HCT116 (cell line): Measurements from ENCODE around the gene HSPB8. TPM values are rescaled to one million over a fixed set of nuclear protein-coding genes. Genes with fewer than 3 reads are reported as not detected.

Source experiments
- ATAC-seq: fragments of 200-7000 bp; cut with Tn5 transposase; 2 replicates; pipeline ENCODE4 v1.9.1; 2020; ENCODE audit warnings: mild to moderate bottlenecking, moderate library complexity
- BruUV-seq: library from RNA; stranded (reverse); fragments of 400-500 nt; replicated peaks from 2 replicates; lab custom pipeline; 2021; lab: Mats Ljungman, UMichigan
- CTCF ChIA-PET: fragments of 300-600 bp; sonication (Branson Sonifier 250); formaldehyde crosslinking; loops from one replicate; lab custom pipeline; 2021; ENCODE audit warnings: antibody characterized with exemption; lab: Charles Lee
- POLR2A ChIA-PET: fragments of 300-600, 350-600 bp; sonication (Branson Sonifier 250); formaldehyde crosslinking; loops from one replicate; lab custom pipeline; 2021; ENCODE audit warnings: antibody characterized with exemption; lab: Charles Lee
- RAD21 ChIA-PET, 2 experiments: fragments of 300-600 bp; sonication (Branson Sonifier 250); formaldehyde crosslinking; loops; one replicate each; lab custom pipeline; 2023; ENCODE audit warnings: low total read pairs in 2 of 2; ENCODE audit not compliant: uncharacterized antibody in 2 of 2, unreplicated experiment in 2 of 2, low non-redundant PET in 1 of 2; lab: Charles Lee
- DNase-seq: peaks from one replicate; pipeline ENCODE4 v3.0.0-alpha.2; 2010; ENCODE audit warnings: low read depth, low spot score
- H2AFZ ChIP-seq: fragments of 200-600 bp; shearing (Covaris generic), sonication (generic); 2 replicates; pipeline ENCODE4 v1.6.1; 2017; ENCODE audit warnings: low read depth, mixed run types, mixed read lengths, antibody characterized with exemption, low read length; ENCODE audit not compliant: poor library complexity, severe bottlenecking
- H3K27ac ChIP-seq: 2 replicates; pipeline ENCODE4 v1.5.1; 2012; ENCODE audit warnings: low read depth, low read length
- H3K27me3 ChIP-seq: fragments of 200-600 bp; sonication (generic); 2 replicates; pipeline ENCODE4 v1.6.1; 2016; ENCODE audit warnings: mixed run types, low read length, mixed read lengths; ENCODE audit not compliant: insufficient read depth
- H3K36me3 ChIP-seq, 2 experiments: fragments of 200-500 bp in 1 of 2; fragments of 200-600 bp in 1 of 2; sonication (Bioruptor generic) in 1 of 2; sonication (generic) in 1 of 2; 2 replicates each; pipeline versions ENCODE4 v1.5.1 to v1.6.1; 2014 to 2016; ENCODE audit warnings: low read length in 2 of 2, inconsistent platforms in 1 of 2, mixed read lengths in 1 of 2, mixed run types in 1 of 2; ENCODE audit not compliant: insufficient read depth in 2 of 2, control insufficient read depth in 1 of 2
- H3K4me1 ChIP-seq, 2 experiments: fragments of 200-600 bp in 1 of 2; sonication (generic) in 1 of 2; 2 replicates each; pipeline versions ENCODE4 v1.5.1 to v1.6.1; 2012 to 2017; ENCODE audit warnings: low read length in 2 of 2, inconsistent platforms in 1 of 2, mild to moderate bottlenecking in 1 of 2, mixed read lengths in 1 of 2, mixed run types in 1 of 2, moderate library complexity in 1 of 2; ENCODE audit not compliant: insufficient read depth in 2 of 2, control insufficient read depth in 1 of 2
- H3K4me2 ChIP-seq: fragments of 200-600 bp; sonication (generic); 2 replicates; pipeline ENCODE4 v1.6.1; 2017; ENCODE audit warnings: mixed run types, low read length, mixed read lengths
- H3K4me3 ChIP-seq, 2 experiments: fragments of 200-600 bp in 1 of 2; sonication (generic) in 1 of 2; replicated peaks in 1 of 2; 2 replicates each; pipeline ENCODE4 v1.5.1; 2011 to 2016; ENCODE audit warnings: low read length in 2 of 2, control low read depth in 1 of 2, low read depth in 1 of 2, mild to moderate bottlenecking in 1 of 2, mixed read lengths in 1 of 2, mixed run types in 1 of 2
- H3K79me2 ChIP-seq: fragments of 200-600 bp; sonication (generic); 2 replicates; pipeline ENCODE4 v1.6.1; 2017; ENCODE audit warnings: mild to moderate bottlenecking, mixed run types, low read length, moderate library complexity, mixed read lengths; ENCODE audit not compliant: insufficient read depth
- H3K9ac ChIP-seq: fragments of 200-600 bp; sonication (generic); 2 replicates; pipeline ENCODE4 v1.6.1; 2016; ENCODE audit warnings: low read length, mixed read lengths
- H3K9me2 ChIP-seq: fragments of 200-600 bp; sonication (generic), shearing (Covaris generic); 2 replicates; pipeline ENCODE4 v1.6.1; 2017; ENCODE audit warnings: mixed run types, mild to moderate bottlenecking, moderate library complexity; ENCODE audit not compliant: insufficient read depth
- H3K9me3 ChIP-seq, 2 experiments: fragments of 200-500 bp in 1 of 2; fragments of 200-600 bp in 1 of 2; sonication (Bioruptor generic) in 1 of 2; sonication (generic) in 1 of 2; 2 replicates each; pipeline ENCODE4 v1.6.1; 2014 to 2017; ENCODE audit warnings: low read length in 2 of 2, mixed read lengths in 2 of 2, inconsistent platforms in 1 of 2, low read depth in 1 of 2, mild to moderate bottlenecking in 1 of 2, mixed run types in 1 of 2, moderate library complexity in 1 of 2; ENCODE audit not compliant: control insufficient read depth in 1 of 2, insufficient read depth in 1 of 2
- H4K20me1 ChIP-seq: fragments of 200-600 bp; sonication (generic), shearing (Covaris generic); 2 replicates; pipeline ENCODE4 v1.6.1; 2017; ENCODE audit warnings: mixed run types, mild to moderate bottlenecking, moderate library complexity; ENCODE audit not compliant: insufficient read depth
- CBX3 ChIP-seq: IDR thresholded peaks from 2 replicates; pipeline ENCODE4 v1.6.1; 2012; ENCODE audit warnings: low read depth
- CEBPB ChIP-seq: IDR thresholded peaks from 2 replicates; pipeline ENCODE4 v1.6.1; 2012; ENCODE audit warnings: low read depth
- EGR1 ChIP-seq: IDR thresholded peaks from 2 replicates; pipeline ENCODE4 v1.6.1; 2012; ENCODE audit warnings: low read depth
- EZH2phosphoT487 ChIP-seq: fragments of 200-600 bp; IDR thresholded peaks from 2 replicates; pipeline ENCODE4 v1.6.1; 2018; ENCODE audit warnings: antibody characterized with exemption, borderline replicate concordance
- FOSL1 ChIP-seq: IDR thresholded peaks from 2 replicates; pipeline ENCODE4 v1.6.1; 2012; ENCODE audit warnings: low read depth
- JUND ChIP-seq: IDR thresholded peaks from 2 replicates; pipeline ENCODE4 v1.6.1; 2012
- POLR2A ChIP-seq: IDR thresholded peaks from 2 replicates; pipeline ENCODE4 v1.7.0; 2011; ENCODE audit warnings: borderline replicate concordance; ENCODE audit not compliant: insufficient read depth, insufficient read length; ENCODE audit errors: extremely low read depth
- POLR2AphosphoS5 ChIP-seq: IDR thresholded peaks from 2 replicates; pipeline ENCODE4 v1.6.1; 2011; ENCODE audit warnings: mild to moderate bottlenecking, low read depth, low read length, moderate library complexity
- RAD21 ChIP-seq: IDR thresholded peaks from 2 replicates; pipeline ENCODE4 v1.6.1; 2012; ENCODE audit warnings: low read depth, mild to moderate bottlenecking
- SIN3A ChIP-seq: IDR thresholded peaks from 2 replicates; pipeline ENCODE4 v1.6.1; 2012; ENCODE audit warnings: low read depth
- SRF ChIP-seq: IDR thresholded peaks from 2 replicates; pipeline ENCODE4 v1.6.1; 2012; ENCODE audit warnings: low read depth
- YY1 ChIP-seq: IDR thresholded peaks from 2 replicates; pipeline ENCODE4 v1.6.1; 2011; ENCODE audit warnings: low read length, low read depth, moderate library complexity, mild to moderate bottlenecking; ENCODE audit not compliant: insufficient replicate concordance; ENCODE audit errors: extremely low read depth
- ZFX ChIP-seq: fragments of 450-650 bp; IDR thresholded peaks from 2 replicates; pipeline ENCODE4 v1.6.1; 2017
- intact Hi-C: fragments of 100-400 bp; cut with micrococcal nuclease; formaldehyde crosslinking; loops from 2 replicates; pipeline ENCODE4 v1.10.0; 2022
- total RNA-seq: library from RNA; stranded (reverse); gene quantifications from one replicate; pipeline ENCODE4 v1.2.1, GENCODE V29; 2021; ENCODE audit not compliant: unreplicated experiment
- TF ChIP-seq, protein P1 (sequence below): IDR thresholded peaks from 2 replicates; pipeline ENCODE4 v1.6.1; 2012; ENCODE audit warnings: low read depth
- TF ChIP-seq, protein P2 (sequence below): IDR thresholded peaks from 2 replicates; pipeline ENCODE4 v1.6.1; 2012

Gene HSPB8
- total RNA-seq, 1 experiment from 2014 or later, result 3.5 TPM

- Histone ChIP-seq H3K4me3 (no peak overlapping the region), H3K4me2 (no peak overlapping the region)
Observed at GRCh38 chr12:119236372-119236771, 57.6 kb downstream of the HSPB8 start.

More at GRCh38 chr12:119236372-119236771, 57.6 kb downstream of the HSPB8 start:
- ATAC-seq (no peak), DNase-seq (no peak)
- ChIA-PET CTCF (interaction anchor here (1.4 kb wide), 1 partner anchor 18 kb away, joined by 3 read pairs; no protein-coding TSS in a partner anchor), POLR2A (no interaction called here), RAD21 (no interaction called here)
- no peaks in the 10 kb centered on the region for H3K36me3 ChIP-seq
- no peak overlapping the region for H2AFZ ChIP-seq
- H3K79me2 ChIP-seq, result no peaks in the 10 kb centered on the region
- intact Hi-C loops, result no loop called here
- no peaks in the 10 kb centered on the region for H4K20me1 ChIP-seq
- peaks cover 46% of the 10 kb centered on the region for H3K27me3 ChIP-seq
- H3K9ac ChIP-seq, result no peak overlapping the region
- no peak overlapping the region for H3K27ac ChIP-seq
- TF ChIP-seq POLR2A (no peak), FOSL1 (no peak), CEBPB (no peak), CBX3 (no peak), SRF (no peak), POLR2AphosphoS5 (no peak), EGR1 (no peak), ZFX (no peak), EZH2phosphoT487 (no peak), YY1 (no peak), SIN3A (no peak), JUND (no peak), RAD21 (no peak)
- TF ChIP-seq, protein P1, sequence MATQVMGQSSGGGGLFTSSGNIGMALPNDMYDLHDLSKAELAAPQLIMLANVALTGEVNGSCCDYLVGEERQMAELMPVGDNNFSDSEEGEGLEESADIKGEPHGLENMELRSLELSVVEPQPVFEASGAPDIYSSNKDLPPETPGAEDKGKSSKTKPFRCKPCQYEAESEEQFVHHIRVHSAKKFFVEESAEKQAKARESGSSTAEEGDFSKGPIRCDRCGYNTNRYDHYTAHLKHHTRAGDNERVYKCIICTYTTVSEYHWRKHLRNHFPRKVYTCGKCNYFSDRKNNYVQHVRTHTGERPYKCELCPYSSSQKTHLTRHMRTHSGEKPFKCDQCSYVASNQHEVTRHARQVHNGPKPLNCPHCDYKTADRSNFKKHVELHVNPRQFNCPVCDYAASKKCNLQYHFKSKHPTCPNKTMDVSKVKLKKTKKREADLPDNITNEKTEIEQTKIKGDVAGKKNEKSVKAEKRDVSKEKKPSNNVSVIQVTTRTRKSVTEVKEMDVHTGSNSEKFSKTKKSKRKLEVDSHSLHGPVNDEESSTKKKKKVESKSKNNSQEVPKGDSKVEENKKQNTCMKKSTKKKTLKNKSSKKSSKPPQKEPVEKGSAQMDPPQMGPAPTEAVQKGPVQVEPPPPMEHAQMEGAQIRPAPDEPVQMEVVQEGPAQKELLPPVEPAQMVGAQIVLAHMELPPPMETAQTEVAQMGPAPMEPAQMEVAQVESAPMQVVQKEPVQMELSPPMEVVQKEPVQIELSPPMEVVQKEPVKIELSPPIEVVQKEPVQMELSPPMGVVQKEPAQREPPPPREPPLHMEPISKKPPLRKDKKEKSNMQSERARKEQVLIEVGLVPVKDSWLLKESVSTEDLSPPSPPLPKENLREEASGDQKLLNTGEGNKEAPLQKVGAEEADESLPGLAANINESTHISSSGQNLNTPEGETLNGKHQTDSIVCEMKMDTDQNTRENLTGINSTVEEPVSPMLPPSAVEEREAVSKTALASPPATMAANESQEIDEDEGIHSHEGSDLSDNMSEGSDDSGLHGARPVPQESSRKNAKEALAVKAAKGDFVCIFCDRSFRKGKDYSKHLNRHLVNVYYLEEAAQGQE, result no peak
- TF ChIP-seq, protein P2, sequence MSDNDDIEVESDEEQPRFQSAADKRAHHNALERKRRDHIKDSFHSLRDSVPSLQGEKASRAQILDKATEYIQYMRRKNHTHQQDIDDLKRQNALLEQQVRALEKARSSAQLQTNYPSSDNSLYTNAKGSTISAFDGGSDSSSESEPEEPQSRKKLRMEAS, result no peak
- no TSS peak for BruUV-seq
- no peaks in the 10 kb centered on the region for H3K9me3 ChIP-seq
- no peaks in the 10 kb centered on the region for H3K9me2 ChIP-seq
- no peaks in the 10 kb centered on the region for H3K4me1 ChIP-seq
